Measurements from ENCODE around the gene TMEM248.

DNA sequence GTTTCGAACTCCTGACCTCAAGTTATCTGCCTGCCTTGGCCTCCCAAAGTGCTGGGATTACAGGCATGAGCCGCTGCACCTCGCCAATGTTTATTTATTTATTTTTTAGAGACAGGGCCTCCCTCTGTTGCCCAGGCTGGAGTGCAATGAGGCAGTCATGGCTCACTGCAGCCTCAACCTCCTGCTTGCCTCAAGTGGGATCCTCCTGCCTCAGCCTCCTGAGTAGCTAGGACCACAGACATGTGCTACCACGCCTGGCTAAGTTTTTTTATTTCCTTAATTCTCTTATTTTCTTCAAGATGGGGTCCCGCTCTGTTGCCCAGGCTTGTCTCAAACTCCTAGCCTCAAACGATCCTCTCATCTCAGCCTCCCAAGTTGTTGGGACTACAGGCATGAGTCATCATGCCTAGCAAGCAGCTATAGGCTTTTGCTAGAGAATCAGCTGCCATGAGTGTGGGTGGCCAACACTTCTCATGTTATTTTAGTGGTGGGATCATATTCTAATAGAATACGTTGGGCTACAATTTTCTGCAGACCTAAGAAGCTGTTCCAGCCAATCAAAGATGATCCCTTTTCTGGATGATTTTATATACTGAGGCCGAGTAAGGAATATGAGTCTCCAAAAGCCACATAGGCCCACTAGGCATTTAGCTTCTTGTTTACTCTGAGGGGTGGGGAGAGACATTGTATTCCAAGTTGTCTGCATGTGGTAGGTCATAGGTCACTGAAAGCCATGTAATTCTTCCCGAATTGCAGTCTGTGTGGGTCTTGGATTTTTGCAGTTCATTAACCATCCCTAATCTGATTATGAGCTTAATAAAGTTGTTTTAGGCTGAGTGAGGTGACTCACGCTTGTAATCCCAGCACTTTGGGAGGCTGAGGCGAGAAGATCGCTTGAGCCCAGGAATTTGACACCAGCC lies 7.6 kb upstream of the TMEM248 start:
- TF ChIP-seq CTCF (IDR thresholded peaks at IDR 0.05; ENCODE audit: control extremely low read depth in 1 of 3, insufficient read depth in 1 of 3, low read depth in 1 of 3, low read length in 3 of 3) (no peak), RXRA (IDR thresholded peaks at IDR 0.05; ENCODE audit: insufficient read depth, low read depth, low read length) (no peak), RFX5 (IDR thresholded peaks at IDR 0.05; ENCODE audit: borderline replicate concordance, low read depth, low read length) (no peak), CEBPB (IDR thresholded peaks at IDR 0.05; ENCODE audit: low read depth, low read length) (no peak), RAD21 (IDR thresholded peaks at IDR 0.05 in 1 of 2, conservative IDR thresholded peaks at IDR 0.05 in 1 of 2; ENCODE audit: low read depth in 2 of 2, low read length in 2 of 2) (no peak), GABPA (IDR thresholded peaks at IDR 0.05; ENCODE audit: borderline replicate concordance, insufficient read depth, low read length) (no peak)

All from H1 (cell line).